Cardiac septum (tissue), 1 donor: Measurements from ENCODE around the gene LMNA. TPM values are rescaled to one million over a fixed set of nuclear protein-coding genes. Genes with fewer than 3 reads are reported as not detected.

ENCODE experiments used
- DNase-seq: peaks from one replicate; pipeline ENCODE4 v3.0.0-alpha.2; 2020; ENCODE audit warnings: low spot score
- intact Hi-C: fragments of 100-400 bp; cut with DNase I; formaldehyde crosslinking; loops from one replicate; pipeline ENCODE4 v1.14.0; 2022
- total RNA-seq: library from RNA; stranded (reverse); fragmentation: NEBNext Ultra II Directional; extraction: Animal tissue kit (Norgen Biotek cat#: 25700); gene quantifications from one replicate; pipeline ENCODE4 v1.2.1, GENCODE V29; 2021
- donor health status: DM: no; HTN: no; CAD: no.

LMNA gene
- total RNA-seq, 1 donor from 2014 or later = 298 TPM

GRCh38 chr1:156149374-156150332, 35.1 kb downstream of the LMNA start:
- intact Hi-C loops = no loop called here
- DNase-seq = no peak

GRCh38 chr1:156150333-156151011, 36.0 kb downstream of the LMNA start:
- intact Hi-C loops = no loop called here
- DNase-seq = no peak

- intact Hi-C loops = no loop called here
- DNase-seq = no peak
Measured at GRCh38 chr1:156151093-156151688, 36.7 kb downstream of the LMNA start.

GRCh38 chr1:156152628-156153027, 38.1 kb downstream of the LMNA start:
- no peak for DNase-seq
- intact Hi-C loops = no loop called here

GRCh38 chr1:156153362-156153761, 38.9 kb downstream of the LMNA start, which contains the start of gene SEMA4A:
Gene SEMA4A (plus strand): TSS chr1:156153585. CDS start chr1:156154579, 994 bp downstream.
- no peak for DNase-seq
- intact Hi-C loops = no loop called here

DNA sequence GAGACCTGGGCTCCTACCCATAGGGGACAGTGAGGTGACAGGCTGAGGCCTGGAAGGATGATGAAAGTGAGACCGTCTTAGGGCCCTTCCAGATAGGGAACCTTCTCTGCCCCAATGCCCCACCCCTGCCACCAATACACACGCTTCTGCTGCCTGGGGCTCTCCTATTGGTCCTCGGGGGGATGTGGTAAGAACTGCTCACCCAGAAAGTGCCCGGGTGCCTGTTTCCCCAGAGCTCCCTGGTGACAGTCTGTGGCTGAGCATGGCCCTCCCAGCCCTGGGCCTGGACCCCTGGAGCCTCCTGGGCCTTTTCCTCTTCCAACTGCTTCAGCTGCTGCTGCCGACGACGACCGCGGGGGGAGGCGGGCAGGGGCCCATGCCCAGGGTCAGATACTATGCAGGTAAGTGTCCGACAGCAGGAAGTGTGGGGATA, 39.8 kb downstream of the LMNA start:
- intact Hi-C loops = no loop called here
- peak; percentile 92 for DNase-seq

- intact Hi-C loops = no loop called here
- DNase-seq = no peak
Measured at GRCh38 chr1:156155756-156156510, 41.4 kb downstream of the LMNA start.

DNA sequence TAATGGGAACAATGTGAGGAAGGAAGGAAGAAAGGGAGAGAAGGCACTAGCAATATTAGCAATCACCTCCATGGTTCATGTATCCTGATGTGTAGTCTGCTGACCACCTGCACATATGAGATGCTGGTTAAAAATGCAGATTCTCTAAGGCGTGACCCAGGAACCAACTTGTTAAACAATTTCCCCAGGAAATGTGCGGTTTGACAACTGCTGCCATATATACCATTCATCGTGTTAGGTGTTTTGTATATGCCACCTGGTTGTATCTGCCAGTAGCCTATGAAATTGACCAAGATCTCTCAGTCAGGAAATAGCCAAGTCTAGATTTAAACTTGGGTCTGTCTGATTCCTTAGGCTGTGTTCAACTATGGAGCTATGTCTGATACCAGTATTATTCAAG, 43.0 kb downstream of the LMNA start:
- intact Hi-C loops = no loop called here

DNA sequence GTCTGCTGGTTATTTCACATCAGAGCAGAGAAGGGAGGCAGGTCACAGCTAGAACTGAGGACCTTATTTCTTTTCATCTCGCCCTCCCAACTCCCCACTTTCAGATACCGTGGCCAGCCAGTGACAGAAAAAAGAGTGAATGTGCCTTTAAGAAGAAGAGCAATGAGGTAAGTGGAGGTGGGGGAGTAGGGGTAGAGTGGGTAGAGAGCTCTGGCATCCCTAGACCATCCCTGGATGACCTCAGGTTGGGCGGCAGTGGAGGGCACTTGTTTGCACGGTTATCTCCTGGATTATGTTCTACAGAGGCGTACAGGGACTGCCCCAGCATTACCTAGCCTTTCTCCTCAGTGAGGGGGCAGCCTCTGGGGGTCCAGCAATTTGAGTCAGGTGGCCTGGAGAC, 43.5 kb downstream of the LMNA start:
- no peak for DNase-seq
- intact Hi-C loops = no loop called here

More for the DNA sequence above, 43.0 kb downstream of the LMNA start:
- DNase-seq = no peak

DNA sequence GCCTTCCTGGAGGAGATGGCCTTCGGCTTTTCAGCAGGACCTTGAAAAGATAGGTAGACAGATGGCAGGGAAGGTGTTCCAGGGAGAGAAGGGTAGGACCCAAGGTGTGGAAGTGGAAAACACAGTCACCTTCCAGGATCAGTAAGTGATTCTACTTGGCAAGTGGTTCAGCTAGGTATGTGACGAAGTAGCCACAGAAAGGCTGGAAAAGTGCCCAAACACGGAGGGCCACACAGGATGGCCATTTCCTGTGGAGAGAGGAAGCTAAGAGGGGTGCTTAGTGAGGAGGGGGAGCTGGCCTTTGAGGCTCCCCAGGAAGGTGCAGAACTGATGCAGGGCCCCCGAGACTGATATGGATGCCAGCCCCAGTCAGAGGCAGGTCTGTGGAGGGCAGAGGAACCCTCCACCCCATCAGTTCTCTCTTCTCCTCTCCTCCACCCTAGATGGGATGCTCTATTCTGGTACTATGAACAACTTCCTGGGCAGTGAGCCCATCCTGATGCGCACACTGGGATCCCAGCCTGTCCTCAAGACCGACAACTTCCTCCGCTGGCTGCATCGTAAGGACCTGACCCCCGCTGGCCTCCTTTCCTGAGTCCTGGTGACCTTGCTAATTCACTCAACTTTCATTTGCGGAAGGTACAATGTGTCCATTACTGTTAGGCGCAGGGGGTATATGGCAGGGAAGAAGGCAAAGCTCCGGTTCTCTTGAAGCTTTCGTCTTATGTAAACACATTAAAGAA, 45.7 kb downstream of the LMNA start:
- intact Hi-C loops = loop anchor here (2.0 to 5.0 kb wide), 2 partner anchors 35 to 122 kb away; partner anchors contain the start of genes SLC25A44, SMG5 and TMEM79

DNA sequence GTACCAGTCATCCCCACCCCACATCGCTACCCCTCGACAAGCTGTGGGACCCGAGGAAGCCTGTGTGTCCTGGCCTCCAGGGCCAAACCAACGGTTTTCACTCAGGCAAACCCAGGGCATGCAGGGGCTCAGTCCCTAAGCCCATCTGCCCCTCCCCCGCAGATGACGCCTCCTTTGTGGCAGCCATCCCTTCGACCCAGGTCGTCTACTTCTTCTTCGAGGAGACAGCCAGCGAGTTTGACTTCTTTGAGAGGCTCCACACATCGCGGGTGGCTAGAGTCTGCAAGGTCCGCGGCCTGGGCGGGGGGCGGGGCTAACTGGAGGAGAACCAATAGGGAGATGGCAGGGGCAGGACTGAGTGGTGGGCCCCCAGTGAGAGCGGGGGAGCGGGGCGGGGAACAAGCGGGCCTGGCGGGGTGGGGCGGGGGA, 46.2 kb downstream of the LMNA start:
- intact Hi-C loops = loop anchor here (2.0 to 5.0 kb wide), 2 partner anchors 34 to 122 kb away; partner anchors contain the start of genes SLC25A44, SMG5 and TMEM79
- DNase-seq = peak; percentile 90

More for the DNA sequence above, 45.7 kb downstream of the LMNA start:
- DNase-seq = no peak

DNA sequence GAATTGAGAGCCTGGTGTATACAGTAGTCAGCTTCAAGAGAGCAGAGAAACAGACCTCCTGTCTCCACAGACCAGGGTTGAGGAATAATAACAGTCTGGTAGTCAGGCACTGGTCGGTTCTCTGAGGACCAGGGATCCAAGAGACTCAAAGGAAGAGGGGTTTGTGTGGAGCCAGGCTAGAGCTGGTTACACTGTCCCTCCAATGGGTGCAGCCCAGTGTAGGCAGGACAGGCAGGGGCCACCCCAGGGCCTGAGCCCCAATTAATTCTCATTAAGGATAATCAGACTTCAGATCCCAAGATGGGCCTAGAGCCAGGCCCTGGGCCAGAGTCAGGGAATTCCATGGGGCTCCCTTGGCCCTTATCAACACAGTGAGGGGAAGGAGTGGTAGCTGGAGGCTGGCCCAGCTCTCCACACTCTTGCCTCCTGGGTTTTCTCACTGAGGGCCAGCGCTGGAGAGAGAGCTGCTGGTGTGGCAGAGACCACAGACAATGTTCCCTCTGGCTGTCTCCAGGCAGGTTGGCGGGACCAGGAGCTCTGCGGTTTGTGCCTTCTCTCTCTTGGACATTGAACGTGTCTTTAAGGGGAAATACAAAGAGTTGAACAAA, 48.0 kb downstream of the LMNA start:
- no peak for DNase-seq
- intact Hi-C loops = loop anchor here (5.0 kb wide), 1 partner anchor 120 kb away; the partner anchor contains the start of genes SMG5 and TMEM79

GRCh38 chr1:156163712-156164111, 49.2 kb downstream of the LMNA start:
- no peak for DNase-seq
- intact Hi-C loops = loop anchor here (5.0 kb wide), 1 partner anchor 119 kb away; the partner anchor contains the start of genes SMG5 and TMEM79

DNA sequence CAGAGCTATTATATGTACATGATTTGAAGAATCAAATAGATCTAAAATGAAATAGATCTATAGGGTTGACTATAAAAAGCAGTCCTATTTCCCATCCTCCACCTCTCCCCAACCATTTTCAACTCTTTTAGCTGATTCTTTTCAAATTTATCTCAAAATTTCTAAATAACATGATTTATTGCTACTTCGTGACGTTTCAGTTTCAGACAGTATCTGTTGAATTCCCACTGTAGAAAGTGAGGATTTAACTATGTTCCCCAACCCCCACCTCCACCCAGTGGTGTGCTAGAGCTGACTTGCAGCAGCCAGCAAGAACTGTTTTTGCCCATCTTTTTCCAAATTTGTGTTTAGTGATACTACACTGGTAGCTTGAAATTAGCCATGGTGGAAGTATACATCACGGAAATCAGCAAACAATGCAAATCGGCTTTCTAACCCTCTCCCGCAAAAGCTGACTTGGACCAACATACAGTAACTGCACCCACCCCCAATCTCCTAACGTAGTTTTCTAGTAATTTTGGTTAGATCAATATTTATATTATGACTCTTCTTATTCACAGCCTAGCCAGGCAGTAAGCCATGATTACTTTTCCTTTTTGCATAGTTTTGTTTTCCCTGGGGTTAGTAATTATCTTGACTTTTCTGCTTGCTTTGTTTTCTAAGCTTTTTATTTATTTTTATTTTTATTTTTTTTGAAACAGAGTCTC, 49.8 kb downstream of the LMNA start:
- intact Hi-C loops = loop anchor here (5.0 kb wide), 1 partner anchor 118 kb away; the partner anchor contains the start of genes SMG5 and TMEM79
- no peak for DNase-seq

- DNase-seq = no peak
- intact Hi-C loops = no loop called here
Measured at GRCh38 chr1:156165083-156165482, 50.6 kb downstream of the LMNA start.

GRCh38 chr1:156167536-156167935, 53.0 kb downstream of the LMNA start:
- DNase-seq = no peak
- intact Hi-C loops = no loop called here
